Mesodermal cell (in vitro differentiated cells): Measurements from ENCODE around the gene TMEM231.
"Not testable (repeated sequence)": the region's sequence is repeated elsewhere in the genome, so short reads cannot be mapped to it uniquely, and the experiment has no call there.

Experiments
- H3K27ac ChIP-seq: 2 replicates; pipeline ENCODE4 v1.7.0; 2013; ENCODE audit warnings: mild to moderate bottlenecking, low read depth, low read length, moderate library complexity; ENCODE audit not compliant: severe bottlenecking
- H3K36me3 ChIP-seq: 2 replicates; pipeline ENCODE4 v1.7.1; 2013; ENCODE audit warnings: mild to moderate bottlenecking, low read length, moderate library complexity; ENCODE audit not compliant: control insufficient read depth, insufficient read depth
- H3K4me1 ChIP-seq: one replicate; pipeline ENCODE4 v1.7.1; 2013; ENCODE audit warnings: mild to moderate bottlenecking, low read length; ENCODE audit not compliant: insufficient read depth, control insufficient read depth, poor library complexity, severe bottlenecking
- H3K4me3 ChIP-seq: 2 replicates; pipeline ENCODE4 v1.7.0; 2013; ENCODE audit warnings: low read length, control low read depth, mild to moderate bottlenecking; ENCODE audit not compliant: insufficient read depth, poor library complexity, severe bottlenecking; ENCODE audit errors: extremely low read depth
- H3K9me3 ChIP-seq: 2 replicates; pipeline ENCODE4 v1.7.1; 2013; ENCODE audit warnings: mild to moderate bottlenecking, low read length, moderate library complexity; ENCODE audit not compliant: control insufficient read depth
- WGBS, 2 experiments: methylation state at CpG; one replicate each; pipeline ENCODE4 v1.1.5; 2013; ENCODE audit warnings: missing lambda C conversion rate in 2 of 2; ENCODE audit not compliant: insufficient coverage in 2 of 2; 5-methylcytosine and 5-hydroxymethylcytosine counted together

TMEM231 gene

GRCh38 chr16:75545879-75546278 is 10.2 kb downstream of the TMEM231 start:
- not testable (repeated sequence) for H3K4me3 ChIP-seq, H3K4me1 ChIP-seq, H3K27ac ChIP-seq, H3K9me3 ChIP-seq
- H3K36me3 ChIP-seq = peaks cover 13% of the 10 kb centered on the region
- no CpG with 5 or more reads among the region's 1 CpG for WGBS, 2 experiments

DNA sequence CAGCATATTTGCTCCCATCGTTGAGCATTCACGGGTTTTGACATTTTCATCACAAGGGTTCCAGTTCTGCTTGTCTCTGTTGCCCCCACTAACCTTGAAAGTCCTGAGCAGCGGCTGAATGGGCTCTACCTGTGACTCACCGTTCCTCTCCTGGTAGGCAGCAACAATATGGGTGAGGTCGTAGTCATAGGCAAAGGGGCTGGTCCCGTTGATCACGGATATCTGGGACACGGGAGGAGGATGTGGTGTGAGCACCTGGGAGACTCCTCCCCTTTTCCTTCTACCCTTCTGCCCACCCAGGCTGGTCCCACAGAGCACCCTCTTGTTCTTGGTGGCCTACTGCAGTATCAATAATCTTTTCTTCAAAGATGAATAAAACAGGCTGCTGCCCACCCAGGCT is 13.6 kb downstream of the TMEM231 start:
- 82 to 92% methylated on average over 2 to 3 of the region's 8 CpGs for whole genome bisulfite sequencing, 2 experiments
- not testable (repeated sequence) for H3K27ac ChIP-seq, H3K4me3 ChIP-seq, H3K4me1 ChIP-seq, H3K9me3 ChIP-seq
- H3K36me3 ChIP-seq = peaks cover 22% of the 10 kb centered on the region

DNA sequence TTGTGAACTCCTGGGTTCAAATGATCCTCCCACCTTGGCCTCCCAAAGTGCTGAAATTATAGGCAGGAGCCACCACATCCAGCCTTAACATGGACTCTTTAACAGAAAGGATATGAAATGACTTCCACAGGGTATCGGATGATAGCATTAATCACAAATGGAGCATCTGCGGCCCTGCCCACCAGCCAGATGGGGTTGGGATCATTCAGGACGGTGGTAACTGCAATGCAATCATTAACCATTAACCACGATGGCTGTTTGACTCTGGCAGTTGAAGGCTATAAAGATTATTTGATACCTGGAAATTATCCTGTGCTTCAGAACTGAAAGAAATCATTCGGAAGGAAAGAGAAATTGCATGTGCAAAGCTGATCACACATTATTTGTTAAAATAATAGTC is 14.8 kb downstream of the TMEM231 start:
- Histone ChIP-seq H3K9me3 (no peaks in the 10 kb centered on the region), H3K36me3 (peaks cover 22% of the 10 kb centered on the region), H3K27ac (no peak overlapping the region), H3K4me1 (no peaks in the 10 kb centered on the region), H3K4me3 (no peak overlapping the region)
- 90 to 94% methylated on average over 3 to 4 of the region's 5 CpGs for WGBS, 2 experiments

DNA sequence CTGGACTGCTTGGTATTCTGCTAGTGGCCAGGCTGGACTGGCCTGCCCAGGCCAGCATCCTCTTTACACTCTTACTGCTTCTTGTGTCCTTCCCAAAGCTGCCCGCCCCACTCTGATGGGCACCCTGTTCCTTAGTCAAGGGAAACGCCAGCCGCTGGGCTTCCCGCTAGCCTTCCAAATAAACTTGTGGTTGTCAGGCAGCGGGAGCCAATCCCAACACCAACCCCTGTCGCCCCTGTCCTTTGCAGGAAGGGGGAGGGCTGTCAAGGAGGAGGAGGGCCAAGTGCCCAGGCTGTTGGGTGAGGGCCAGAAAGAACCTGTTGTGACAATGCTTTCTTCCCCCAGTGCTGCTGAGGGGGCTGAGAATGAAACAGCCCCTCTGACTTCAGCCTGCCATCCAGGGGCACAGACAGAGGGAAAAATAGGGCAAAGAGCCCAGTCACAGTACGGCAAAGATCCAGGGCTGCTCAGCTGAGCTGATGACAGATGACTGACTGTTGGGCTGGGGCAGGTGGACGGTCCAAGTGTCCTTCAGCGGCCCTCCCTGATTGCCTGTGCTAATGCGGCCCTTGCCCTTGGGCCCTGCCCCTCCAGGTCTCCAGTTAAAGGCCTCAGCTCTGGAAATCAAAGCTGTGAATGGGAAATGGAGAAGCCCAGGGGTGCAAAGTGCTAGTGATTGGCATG is 17.0 kb downstream of the TMEM231 start:
- WGBS, 2 experiments = no CpG with 5 or more reads among the region's 10 CpGs
- not testable (repeated sequence) for H3K4me3 ChIP-seq, H3K4me1 ChIP-seq, H3K9me3 ChIP-seq, H3K27ac ChIP-seq
- H3K36me3 ChIP-seq = peaks cover 20% of the 10 kb centered on the region

DNA sequence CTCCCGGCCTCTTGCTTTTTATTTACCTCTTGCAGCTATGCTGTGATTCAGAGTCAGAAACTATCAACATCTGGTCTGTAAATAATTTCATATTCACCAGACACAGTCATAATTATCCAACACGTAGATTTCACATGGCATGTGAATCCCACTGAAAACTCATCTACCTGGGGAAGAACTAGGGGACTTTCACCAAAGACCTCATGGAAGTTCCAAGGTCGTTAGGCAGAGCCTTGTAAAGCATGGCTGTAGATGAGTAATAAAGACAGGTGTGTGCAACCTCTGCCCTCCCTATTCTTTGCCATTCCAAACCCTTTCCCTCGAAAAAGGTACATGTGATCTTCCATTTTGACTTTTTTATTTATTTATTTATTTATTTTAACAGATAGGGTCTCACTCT is 18.3 kb downstream of the TMEM231 start:
- 86 to 100% methylated on average over 2 to 3 of the region's 4 CpGs for WGBS, 2 experiments
- H3K4me3 ChIP-seq = no peak overlapping the region

DNA sequence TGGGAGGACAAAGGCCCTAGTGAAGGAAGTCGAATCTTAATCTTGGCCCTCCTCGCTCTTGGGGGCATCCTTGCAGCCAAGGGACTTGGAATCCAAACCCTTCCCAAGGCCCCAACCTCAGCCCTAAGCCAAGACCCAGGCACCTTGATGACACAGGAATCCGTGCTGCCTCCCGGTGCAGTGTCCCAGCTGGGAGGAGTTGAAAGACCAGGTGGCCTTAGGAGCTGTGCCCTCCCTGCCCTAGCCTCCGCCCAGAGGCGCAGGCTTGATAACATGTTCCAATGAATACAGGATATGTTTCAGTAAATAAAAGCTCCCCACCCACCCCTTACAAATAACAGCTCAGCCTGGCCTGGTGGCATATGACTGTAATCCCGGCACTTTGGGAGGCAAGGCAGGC is 20.2 kb downstream of the TMEM231 start, which contains the start of gene CHST5:
Gene CHST5 (minus strand): TSS at position 208 of the 400 bp plus-strand sequence. CDS start 5,724 bp downstream, outside the sequence.
- WGBS, 2 experiments = 87 to 100% methylated on average over 4 to 5 of the region's 7 CpGs
- no peaks in the 10 kb centered on the region for H3K4me1 ChIP-seq
- no peak within 1 kb of the TSS for H3K4me3 ChIP-seq
- peaks cover 9% of the 10 kb centered on the region for H3K36me3 ChIP-seq
- H3K27ac ChIP-seq = no peak within 1 kb of the TSS
- H3K9me3 ChIP-seq = no peaks in the 10 kb centered on the region

More for the DNA sequence above, 18.3 kb downstream of the TMEM231 start:
- H3K27ac ChIP-seq = no peak overlapping the region
- H3K36me3 ChIP-seq = peaks cover 13% of the 10 kb centered on the region
- H3K9me3 ChIP-seq = no peaks in the 10 kb centered on the region
- no peaks in the 10 kb centered on the region for H3K4me1 ChIP-seq

DNA sequence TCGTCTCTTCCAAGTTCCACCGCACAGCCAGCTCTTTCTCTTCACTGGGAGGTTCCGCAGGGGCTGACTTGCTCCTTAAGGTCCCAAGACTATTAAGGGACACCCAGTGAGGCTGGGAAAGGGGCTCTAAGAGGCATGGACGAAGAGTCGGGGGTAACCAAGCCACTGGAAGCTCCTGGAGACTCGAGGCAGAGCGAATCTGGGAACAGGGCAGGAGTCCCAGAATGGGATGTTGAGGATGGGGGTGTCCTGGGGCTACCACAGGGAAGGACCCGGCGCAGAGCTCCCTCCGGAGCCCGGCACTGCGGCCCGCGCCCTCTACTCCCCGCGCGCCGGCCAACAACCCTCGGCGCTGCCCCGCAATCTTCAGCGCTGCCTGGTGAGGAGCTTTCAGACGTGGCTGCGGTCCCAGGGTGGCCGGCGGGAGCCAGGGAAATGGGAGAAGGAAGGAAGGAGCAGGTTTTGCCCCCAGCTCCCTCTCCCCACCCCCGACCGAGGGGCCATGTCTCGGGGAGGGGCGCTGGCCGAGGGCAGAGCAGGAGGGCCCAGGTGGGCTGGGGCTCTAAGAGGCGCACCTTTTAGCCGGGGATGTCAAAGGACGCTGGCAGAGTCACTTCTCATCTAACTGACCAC is 20.7 kb downstream of the TMEM231 start:
- H3K4me1 ChIP-seq = no peaks in the 10 kb centered on the region
- H3K36me3 ChIP-seq = peaks cover 8% of the 10 kb centered on the region
- 92 to 93% methylated on average over 14 to 18 of the region's 34 CpGs for WGBS, 2 experiments
- H3K9me3 ChIP-seq = no peaks in the 10 kb centered on the region
- no peak overlapping the region for H3K27ac ChIP-seq
- no peak overlapping the region for H3K4me3 ChIP-seq

- H3K4me3 ChIP-seq = no peak overlapping the region
- H3K9me3 ChIP-seq = no peaks in the 10 kb centered on the region
- H3K27ac ChIP-seq = no peak overlapping the region
- 90 to 95% methylated on average over 17 to 19 of the region's 19 CpGs for WGBS, 2 experiments
- peaks cover 2% of the 10 kb centered on the region for H3K36me3 ChIP-seq
- H3K4me1 ChIP-seq = no peaks in the 10 kb centered on the region
These were observed 21.4 kb downstream of the TMEM231 start for GRCh38 chr16:75534560-75535205.

DNA sequence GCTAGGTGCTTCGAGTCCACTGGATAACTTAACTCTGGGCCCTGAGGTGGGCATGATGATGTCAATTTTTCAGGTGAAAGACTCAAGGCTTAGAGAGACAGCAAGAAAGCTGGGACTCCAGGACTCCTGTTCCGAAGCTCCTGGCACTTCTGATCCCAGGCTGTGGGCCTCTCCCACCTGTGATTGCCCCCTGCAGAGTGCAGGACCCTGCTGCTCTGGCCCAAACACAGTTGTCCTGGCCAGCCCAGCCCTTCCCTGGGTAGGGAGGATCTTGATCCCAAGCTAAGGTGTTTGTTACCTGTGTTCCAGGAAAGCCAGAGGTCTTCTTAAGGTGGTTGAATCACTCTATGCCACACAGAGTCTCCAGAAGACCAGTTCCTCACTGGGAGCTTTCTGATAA is 23.3 kb downstream of the TMEM231 start:
- 85 to 94% methylated on average over 2 of the region's 2 CpGs for WGBS, 2 experiments

GRCh38 chr16:75532142-75532765 is 23.8 kb downstream of the TMEM231 start:
- H3K4me3 ChIP-seq = no peak overlapping the region
- no peaks in the 10 kb centered on the region for H3K9me3 ChIP-seq
- 83 to 90% methylated on average over 4 to 6 of the region's 8 CpGs for WGBS, 2 experiments
- H3K4me1 ChIP-seq = no peaks in the 10 kb centered on the region
- no peaks in the 10 kb centered on the region for H3K36me3 ChIP-seq
- no peak overlapping the region for H3K27ac ChIP-seq

More for the DNA sequence above, 23.3 kb downstream of the TMEM231 start:
- H3K9me3 ChIP-seq = no peaks in the 10 kb centered on the region
- no peak overlapping the region for H3K27ac ChIP-seq
- H3K4me1 ChIP-seq = no peaks in the 10 kb centered on the region
- H3K36me3 ChIP-seq = peaks cover 2% of the 10 kb centered on the region
- H3K4me3 ChIP-seq = no peak overlapping the region
